Ovary (tissue), 9 donors: ENCODE measurements around the gene TF. TPM values are rescaled to one million over a fixed set of nuclear protein-coding genes. Genes with fewer than 3 reads are reported as not detected.

Experiments used
- DNase-seq, 5 donors: peaks; one replicate each; pipeline ENCODE4 v3.0.0-alpha.2; 2019 to 2020
- H3K27ac ChIP-seq, 2 donors: fragments of 200-600 bp; one replicate each; pipeline versions ENCODE4 v1.5.1 to v1.8.0; 2019 to 2022
- H3K27me3 ChIP-seq: fragments of 200-600 bp; one replicate; pipeline ENCODE4 v1.8.0; 2022
- H3K36me3 ChIP-seq: fragments of 200-600 bp; sonication (generic); one replicate; pipeline ENCODE4 v1.5.1; 2019
- H3K4me1 ChIP-seq: one replicate; pipeline ENCODE4 v1.8.1; 2013; ENCODE audit warnings: mild to moderate bottlenecking, moderate library complexity; ENCODE audit not compliant: insufficient read depth
- H3K4me3 ChIP-seq: fragments of 200-600 bp; sonication (generic); one replicate; pipeline ENCODE4 v1.5.1; 2017
- H3K9me3 ChIP-seq, 2 donors: fragments of 200-600 bp in 1 of 2; sonication (generic) in 1 of 2; one replicate each; pipeline versions ENCODE4 v1.5.1 to v1.8.1; 2013 to 2019; ENCODE audit warnings: mild to moderate bottlenecking in 1 of 2, moderate library complexity in 1 of 2
- EP300 ChIP-seq: sonication (generic); formaldehyde crosslinking; IDR thresholded peaks from one replicate; pipeline ENCODE4 v1.6.1; 2017; ENCODE audit warnings: antibody characterized with exemption
- POLR2A ChIP-seq: fragments of 450-650 bp; IDR thresholded peaks from one replicate; pipeline ENCODE4 v1.6.1; 2017; ENCODE audit warnings: antibody characterized with exemption, mild to moderate bottlenecking, moderate library complexity
- WGBS, 3 donors: extraction: QIAGEN DNeasy Blood & Tissue Kit in 1 of 3; methylation state at CpG; one replicate each; pipeline versions ENCODE4 v1.1.5 to v1.1.7; 2013 to 2017; 5-methylcytosine and 5-hydroxymethylcytosine counted together
- intact Hi-C, 4 donors: fragments of 100-400 bp; cut with DNase I; formaldehyde crosslinking; loops; one replicate each; pipeline versions ENCODE4 v1.11.0 to v1.15.1; 2022 to 2023
- polyA plus RNA-seq, 2 donors: library from polyadenylated mRNA; stranded (reverse); fragments of 200-250 nt in 1 of 2; fragments of 350-450 nt in 1 of 2; fragmentation: Illumina TruSeq in 1 of 2; extraction: RNeasy Lipid Tissue Mini Kit (QIAGEN cat#74804) in 1 of 2; gene quantifications; one replicate each; pipeline ENCODE4 v1.2.3, GENCODE V29; 2013 to 2014
- total RNA-seq, 7 donors: library from RNA; depleted of rRNA in 2 of 7; stranded (reverse); fragments of >200 nt in 2 of 7; fragmentation: NEBNext Ultra II Directional in 3 of 7; extraction: Animal tissue kit (Norgen Biotek cat#: 25700) in 3 of 7; gene quantifications; one replicate each; pipeline versions ENCODE4 v1.1.0 to v1.2.4, GENCODE V29; 2016 to 2023
- TF ChIP-seq, protein P1 (sequence below), 3 donors: fragments of 450-650 bp in 2 of 3; fragments of 200-600 bp in 1 of 3; IDR thresholded peaks; one replicate each; pipeline versions ENCODE4 v1.5.1 to v1.8.0; 2016 to 2022; ENCODE audit warnings: antibody characterized with exemption in 3 of 3, mild to moderate bottlenecking in 1 of 3
- donor health status: DM: no; HTN: no; CAD: no; lungs with moderate emphysema.
- donor health status: DM: no; HTN: no; CAD: no.
- donor health status: Bipolar disorder and iron deficiency.
- donor health status: DM: yes; HTN: yes; CAD: no.
- donor health status: DM: no; HTN: no; CAD: no.
- donor health status: DM: yes; HTN: yes; CAD: no.

TF gene
- total and polyA plus RNA-seq, 9 donors = under 0.01 to 18.1 (median 2.0) TPM

GRCh38 chr3:133746712-133747066 is 496 bp downstream of the TF start:
- Histone ChIP-seq H3K36me3 (no peaks in the 10 kb centered on the region), H3K4me3 (no peak overlapping the region), H3K4me1 (no peaks in the 10 kb centered on the region), H3K27me3 (no peaks in the 10 kb centered on the region), H3K9me3 (no peaks in the 10 kb centered on the region), H3K27ac (no peak overlapping the region)
- intact Hi-C loops = no loop called here
- WGBS, 3 donors = 74 to 77% (median 74%) methylated on average over 8 of the region's 8 CpGs
- DNase-seq = no peak
- TF ChIP-seq POLR2A (no peak), EP300 (no peak)
- TF ChIP-seq, protein P1, sequence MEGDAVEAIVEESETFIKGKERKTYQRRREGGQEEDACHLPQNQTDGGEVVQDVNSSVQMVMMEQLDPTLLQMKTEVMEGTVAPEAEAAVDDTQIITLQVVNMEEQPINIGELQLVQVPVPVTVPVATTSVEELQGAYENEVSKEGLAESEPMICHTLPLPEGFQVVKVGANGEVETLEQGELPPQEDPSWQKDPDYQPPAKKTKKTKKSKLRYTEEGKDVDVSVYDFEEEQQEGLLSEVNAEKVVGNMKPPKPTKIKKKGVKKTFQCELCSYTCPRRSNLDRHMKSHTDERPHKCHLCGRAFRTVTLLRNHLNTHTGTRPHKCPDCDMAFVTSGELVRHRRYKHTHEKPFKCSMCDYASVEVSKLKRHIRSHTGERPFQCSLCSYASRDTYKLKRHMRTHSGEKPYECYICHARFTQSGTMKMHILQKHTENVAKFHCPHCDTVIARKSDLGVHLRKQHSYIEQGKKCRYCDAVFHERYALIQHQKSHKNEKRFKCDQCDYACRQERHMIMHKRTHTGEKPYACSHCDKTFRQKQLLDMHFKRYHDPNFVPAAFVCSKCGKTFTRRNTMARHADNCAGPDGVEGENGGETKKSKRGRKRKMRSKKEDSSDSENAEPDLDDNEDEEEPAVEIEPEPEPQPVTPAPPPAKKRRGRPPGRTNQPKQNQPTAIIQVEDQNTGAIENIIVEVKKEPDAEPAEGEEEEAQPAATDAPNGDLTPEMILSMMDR (IDR thresholded peaks at IDR 0.05) = no peak

DNA sequence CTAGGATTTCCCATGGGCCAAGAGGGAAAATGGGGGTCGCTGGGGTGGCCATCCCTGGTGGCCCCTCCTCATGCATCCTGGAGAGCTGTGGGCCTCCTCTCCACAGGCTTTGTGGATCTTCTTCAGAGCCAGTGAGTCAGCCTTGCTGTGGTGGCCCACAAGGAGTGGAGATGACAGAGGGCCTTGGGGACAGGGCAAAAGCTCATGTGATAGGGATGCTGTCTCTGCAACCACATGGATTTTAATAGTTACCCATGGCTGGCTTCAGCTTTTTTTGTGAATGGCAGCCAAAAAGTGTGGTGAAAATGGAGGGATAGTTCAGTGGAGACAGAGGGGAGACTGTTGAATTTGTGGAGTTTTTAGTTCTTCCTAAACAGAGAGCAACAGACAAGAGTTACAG is 1.2 kb downstream of the TF start:
- Histone ChIP-seq H3K9me3 (no peaks in the 10 kb centered on the region), H3K36me3 (no peaks in the 10 kb centered on the region), H3K4me3 (no peak overlapping the region), H3K27ac (no peak overlapping the region), H3K4me1 (no peaks in the 10 kb centered on the region), H3K27me3 (no peaks in the 10 kb centered on the region)
- TF ChIP-seq, protein P1 (IDR thresholded peaks at IDR 0.05) = no peak
- TF ChIP-seq POLR2A (no peak), EP300 (no peak)
- WGBS, 3 donors = 83 to 95% (median 89%) methylated on average over 1 of the region's 1 CpG
- intact Hi-C loops = no loop called here
- DNase-seq = no peak

- intact Hi-C loops = no loop called here
- no peak overlapping the region for H3K4me3 ChIP-seq
- no peak for DNase-seq
- WGBS, 3 donors = 84 to 87% (median 85%) methylated on average over 12 of the region's 12 CpGs
- H3K27me3 ChIP-seq = no peaks in the 10 kb centered on the region
- TF ChIP-seq POLR2A (no peak), EP300 (no peak)
- TF ChIP-seq, protein P1 (IDR thresholded peaks at IDR 0.05) = no peak
- no peaks in the 10 kb centered on the region for H3K9me3 ChIP-seq
- H3K27ac ChIP-seq = no peak overlapping the region
- H3K4me1 ChIP-seq = no peaks in the 10 kb centered on the region
- H3K36me3 ChIP-seq = no peaks in the 10 kb centered on the region
Measured at GRCh38 chr3:133747907-133748639, 1.9 kb downstream of the TF start.

DNA sequence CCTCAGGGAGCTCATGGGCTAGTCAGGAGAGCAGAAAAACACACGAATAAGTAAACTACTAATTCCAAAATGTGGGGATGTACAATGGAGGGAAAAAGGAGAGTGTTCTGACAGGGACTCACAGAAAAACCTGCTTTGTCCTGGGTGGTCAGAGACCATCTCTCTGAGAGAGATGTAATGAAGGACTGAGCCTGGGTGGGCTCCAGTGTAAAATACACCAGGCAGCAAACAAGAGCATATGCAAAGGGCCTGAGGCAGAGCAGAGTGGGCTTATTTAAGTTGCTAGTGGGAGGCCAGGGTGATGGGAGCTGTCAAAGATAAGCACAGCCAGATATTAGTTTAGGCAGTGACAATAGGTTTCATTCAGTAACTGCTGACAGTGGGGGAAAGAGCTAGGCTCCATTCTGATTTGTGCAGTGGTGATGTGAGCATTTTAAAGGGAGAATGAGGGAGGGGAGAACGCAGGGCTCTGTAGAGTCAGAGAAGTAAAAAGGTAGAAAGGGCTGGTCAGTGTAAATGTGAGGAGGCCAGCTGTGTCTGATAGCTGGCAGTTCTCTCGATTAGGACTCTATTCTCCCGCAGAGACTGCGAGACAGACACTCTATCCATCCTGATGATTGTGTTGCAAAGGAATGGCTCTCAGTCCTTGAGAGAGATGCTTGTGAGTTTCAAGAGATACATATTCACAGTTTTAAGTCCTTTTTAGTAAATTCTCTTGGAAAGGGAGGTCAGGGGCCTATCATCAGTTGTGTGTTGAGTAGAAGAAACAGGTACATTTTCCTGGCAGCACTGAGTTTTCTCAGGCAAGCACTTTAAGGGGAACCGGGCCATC is 3.5 kb downstream of the TF start:
- H3K4me3 ChIP-seq = no peak overlapping the region
- H3K36me3 ChIP-seq = no peaks in the 10 kb centered on the region
- 77 to 86% (median 83%) methylated on average over 6 of the region's 6 CpGs for WGBS, 3 donors
- TF ChIP-seq POLR2A = no peak
- TF ChIP-seq, protein P1 (IDR thresholded peaks at IDR 0.05) = no peak
- no peak for TF ChIP-seq EP300
- intact Hi-C loops = no loop called here
- no peak for DNase-seq
- no peaks in the 10 kb centered on the region for H3K9me3 ChIP-seq
- no peaks in the 10 kb centered on the region for H3K27me3 ChIP-seq
- no peaks in the 10 kb centered on the region for H3K4me1 ChIP-seq
- H3K27ac ChIP-seq = no peak overlapping the region
